MG63 (cell line): ENCODE data around the gene TINAGL1. TPM values are rescaled to one million over a fixed set of nuclear protein-coding genes. Genes with fewer than 3 reads are reported as not detected.

Experiments
- DNase-seq: peaks from one replicate; pipeline ENCODE4 v3.0.0-alpha.2; 2020
- H3K27me3 ChIP-seq: fragments of 250-450 bp; sonication (Bioruptor Pico); 2 replicates; pipeline ENCODE4 v1.5.1; 2020; ENCODE audit warnings: mild to moderate bottlenecking, moderate library complexity
- H3K36me3 ChIP-seq: fragments of 250-450 bp; sonication (Bioruptor Pico); 2 replicates; pipeline ENCODE4 v1.5.1; 2020; ENCODE audit warnings: mild to moderate bottlenecking, moderate library complexity
- H3K4me3 ChIP-seq: fragments of 250-450 bp; sonication (Bioruptor Pico); 2 replicates; pipeline ENCODE4 v1.5.1; 2020; ENCODE audit warnings: mild to moderate bottlenecking, moderate library complexity
- H3K9me3 ChIP-seq: fragments of 250-450 bp; sonication (Bioruptor Pico); 2 replicates; pipeline ENCODE4 v1.5.1; 2020; ENCODE audit warnings: mild to moderate bottlenecking, moderate library complexity
- total RNA-seq: library from RNA; depleted of rRNA; stranded (reverse); fragments of >200 nt; shearing (Covaris generic); gene quantifications from 2 replicates; pipeline ENCODE4 v1.2.3, GENCODE V29; 2014; ENCODE audit warnings: low replicate concordance; rRNA removed

The TINAGL1 gene
- total RNA-seq, 1 experiment from 2014 or later: not detected

GRCh38 chr1:31627301-31627929 lies 51.1 kb downstream of the TINAGL1 start:
- Histone ChIP-seq H3K27me3 (no peaks in the 10 kb centered on the region), H3K36me3 (peaks cover 25% of the 10 kb centered on the region), H3K4me3 (no peak overlapping the region), H3K9me3 (no peaks in the 10 kb centered on the region)
- DNase-seq: no peak

- Histone ChIP-seq H3K4me3 (no peak overlapping the region), H3K27me3 (no peaks in the 10 kb centered on the region), H3K9me3 (no peaks in the 10 kb centered on the region), H3K36me3 (peaks cover 31% of the 10 kb centered on the region)
- no peak for DNase-seq
These were observed 51.7 kb downstream of the TINAGL1 start for GRCh38 chr1:31627930-31628559.

GRCh38 chr1:31628931-31629556 lies 52.7 kb downstream of the TINAGL1 start:
- no peak for DNase-seq
- Histone ChIP-seq H3K27me3 (no peaks in the 10 kb centered on the region), H3K9me3 (no peaks in the 10 kb centered on the region), H3K36me3 (peaks cover 34% of the 10 kb centered on the region), H3K4me3 (no peak overlapping the region)

GRCh38 chr1:31632649-31633048 lies 56.3 kb downstream of the TINAGL1 start:
- H3K9me3 ChIP-seq: no peaks in the 10 kb centered on the region
- H3K4me3 ChIP-seq: no peak overlapping the region
- H3K27me3 ChIP-seq: no peaks in the 10 kb centered on the region
- DNase-seq: no peak
- H3K36me3 ChIP-seq: peaks cover 33% of the 10 kb centered on the region

- H3K4me3 ChIP-seq: no peak overlapping the region
- no peaks in the 10 kb centered on the region for H3K9me3 ChIP-seq
- DNase-seq: peak; percentile 18
- H3K27me3 ChIP-seq: no peaks in the 10 kb centered on the region
- peaks cover 33% of the 10 kb centered on the region for H3K36me3 ChIP-seq
These were observed 56.8 kb downstream of the TINAGL1 start for GRCh38 chr1:31633117-31633516.

Other genes with a start within 250 kb of the TINAGL1 start
- gene FABP3, start 203.4 kb upstream of the TINAGL1 start, total RNA-seq: 18.5 and 72.0 TPM in 2 replicates
- gene SERINC2, start 163.3 kb upstream of the TINAGL1 start, total RNA-seq: 25.8 and 32.4 TPM in 2 replicates
- gene HCRTR1, start 41.2 kb downstream of the TINAGL1 start, total RNA-seq: not detected in 2 replicates
- 42.5 and 96.9 TPM in 2 replicates for gene PEF1, start 68.4 kb downstream of the TINAGL1 start, total RNA-seq
- gene COL16A1, start 127.5 kb downstream of the TINAGL1 start, total RNA-seq: 156 and 192 TPM in 2 replicates
- gene ADGRB2, start 187.8 kb downstream of the TINAGL1 start, total RNA-seq: 3.4 and 8.5 TPM in 2 replicates
- gene SPOCD1, start 239.5 kb downstream of the TINAGL1 start, total RNA-seq: 27.6 and 32.3 TPM in 2 replicates